CD8-positive, alpha-beta memory T cell (primary cell): ENCODE measurements around the gene CDYL. TPM values are rescaled to one million over a fixed set of nuclear protein-coding genes. Genes with fewer than 3 reads are reported as not detected.

Source experiments
- CTCF ChIA-PET: fragments of 350-600 bp; sonication (Branson Sonifier 250); formaldehyde crosslinking; loops from one replicate; lab custom pipeline; 2021; ENCODE audit warnings: antibody characterized with exemption; lab: Charles Lee
- POLR2A ChIA-PET: fragments of 350-600 bp; sonication (Branson Sonifier 250); formaldehyde crosslinking; loops from one replicate; lab custom pipeline; 2021; ENCODE audit warnings: antibody characterized with exemption; lab: Charles Lee
- DNase-seq, 5 donors: peaks; one replicate each; pipeline versions ENCODE4 v3.0.0 to v3.0.0-alpha.2; 2020 to 2022; ENCODE audit warnings: mixed read lengths in 1 of 5
- H3K27ac ChIP-seq: one replicate; pipeline ENCODE4 v1.7.0; 2013; ENCODE audit warnings: low read depth, mild to moderate bottlenecking, low read length, moderate library complexity
- H3K27me3 ChIP-seq: 2 replicates; pipeline ENCODE4 v1.7.0; 2013; ENCODE audit warnings: low read length, mild to moderate bottlenecking; ENCODE audit not compliant: insufficient read depth, poor library complexity, severe bottlenecking
- H3K36me3 ChIP-seq: 2 replicates; pipeline ENCODE4 v1.7.0; 2013; ENCODE audit warnings: mild to moderate bottlenecking, low read length, moderate library complexity; ENCODE audit not compliant: insufficient read depth
- H3K4me1 ChIP-seq: 2 replicates; pipeline ENCODE4 v1.7.0; 2013; ENCODE audit warnings: mild to moderate bottlenecking, low read length, moderate library complexity; ENCODE audit not compliant: insufficient read depth
- H3K4me3 ChIP-seq: 2 replicates; pipeline ENCODE4 v1.7.0; 2013; ENCODE audit warnings: mild to moderate bottlenecking, low read length
- H3K9me3 ChIP-seq: 2 replicates; pipeline ENCODE4 v1.7.0; 2013; ENCODE audit warnings: mild to moderate bottlenecking, low read length
- H3K27ac Mint-ChIP-seq, 8 donors: one replicate each; pipeline ENCODE4 v1.8.0; 2020 to 2021; ENCODE audit warnings: mixed read lengths in 8 of 8, mild to moderate bottlenecking in 6 of 8, inconsistent platforms in 3 of 8, moderate library complexity in 3 of 8
- H3K27me3 Mint-ChIP-seq, 2 donors: one replicate each; pipeline ENCODE4 v1.8.0; 2020 to 2021; ENCODE audit warnings: mixed read lengths in 2 of 2, mild to moderate bottlenecking in 1 of 2, moderate library complexity in 1 of 2
- H3K36me3 Mint-ChIP-seq, 3 donors: one replicate each; pipeline ENCODE4 v1.8.0; 2020 to 2021; ENCODE audit warnings: mixed read lengths in 3 of 3, inconsistent platforms in 1 of 3, mild to moderate bottlenecking in 1 of 3
- H3K4me1 Mint-ChIP-seq, 3 donors: one replicate each; pipeline ENCODE4 v1.8.0; 2020 to 2021; ENCODE audit warnings: mixed read lengths in 3 of 3, inconsistent platforms in 1 of 3, mild to moderate bottlenecking in 1 of 3
- H3K4me3 Mint-ChIP-seq, 7 donors: one replicate each; pipeline ENCODE4 v1.8.0; 2020 to 2021; ENCODE audit warnings: mixed read lengths in 7 of 7, mild to moderate bottlenecking in 6 of 7, moderate library complexity in 4 of 7, inconsistent platforms in 2 of 7
- H3K9me3 Mint-ChIP-seq, 5 donors: one replicate each; pipeline ENCODE4 v1.8.0; 2020 to 2022; ENCODE audit warnings: mixed read lengths in 5 of 5, mild to moderate bottlenecking in 3 of 5, moderate library complexity in 2 of 5, inconsistent platforms in 1 of 5
- polyA plus RNA-seq: library from polyadenylated mRNA; unstranded; fragments of 300-500 nt; fragmentation: Illumina TruSeq; gene quantifications from one replicate; pipeline ENCODE4 v1.2.3, GENCODE V29; 2021
- total RNA-seq, 2 experiments: library from RNA; stranded (reverse); gene quantifications; one replicate each; pipeline ENCODE4 v1.2.3, GENCODE V29; 2021

The CDYL gene
- total and polyA plus RNA-seq, 3 experiments from 2014 or later: 7.5 to 32.2 (median 31.7) TPM

DNA sequence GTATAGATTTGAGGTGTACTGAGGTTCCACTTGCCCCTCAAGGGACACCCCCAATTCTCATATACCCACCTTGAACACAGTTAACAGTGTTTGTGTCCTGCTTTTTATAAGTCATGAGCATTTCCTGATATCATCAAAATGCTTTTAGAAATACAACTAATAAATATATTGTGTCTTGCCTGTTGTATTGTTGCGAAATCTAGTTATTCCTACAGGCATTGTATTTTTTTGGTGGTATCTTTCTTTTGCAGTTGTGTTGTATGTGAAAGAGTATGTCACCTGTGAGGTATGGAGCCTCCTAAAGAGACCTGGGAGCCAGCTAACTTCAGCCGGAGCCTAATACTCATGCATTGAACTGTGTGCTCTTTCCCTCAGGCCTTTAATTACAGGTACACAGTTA is 40.7 kb downstream of the CDYL start:
- Mint-ChIP-seq H3K27ac (no peak overlapping the region), H3K4me3 (no peak overlapping the region), H3K9me3 (peaks cover 0 to 2% (median 0%) of the 10 kb centered on the region in 5 donors), H3K27me3 (no peaks in the 10 kb centered on the region), H3K4me1 (peaks cover 64 to 91% (median 87%) of the 10 kb centered on the region in 3 donors), H3K36me3 (peaks cover 3 to 5% (median 5%) of the 10 kb centered on the region in 3 donors)
- ChIA-PET CTCF (no interaction called here), POLR2A (no interaction called here)
- no peaks in the 10 kb centered on the region for H3K27me3 ChIP-seq
- H3K4me1 ChIP-seq: peaks cover 25% of the 10 kb centered on the region
- H3K27ac ChIP-seq: no peak overlapping the region
- DNase-seq: no peak
- no peak overlapping the region for H3K4me3 ChIP-seq
- no peaks in the 10 kb centered on the region for H3K36me3 ChIP-seq
- H3K9me3 ChIP-seq: no peaks in the 10 kb centered on the region

GRCh38 chr6:4817551-4817950 is 41.3 kb downstream of the CDYL start:
- no peaks in the 10 kb centered on the region for H3K9me3 ChIP-seq
- no peaks in the 10 kb centered on the region for H3K36me3 ChIP-seq
- no peak overlapping the region for H3K27ac Mint-ChIP-seq
- peaks cover 25% of the 10 kb centered on the region for H3K4me1 ChIP-seq
- CTCF ChIA-PET: no interaction called here
- no peak for DNase-seq
- POLR2A ChIA-PET: no interaction called here
- H3K9me3 Mint-ChIP-seq: peaks cover 0 to 2% (median 0%) of the 10 kb centered on the region in 5 donors
- H3K27me3 Mint-ChIP-seq: no peaks in the 10 kb centered on the region
- no peaks in the 10 kb centered on the region for H3K27me3 ChIP-seq
- peak overlapping the region in 1 of 7 donors; percentile 66 for H3K4me3 Mint-ChIP-seq
- peaks cover 58 to 86% (median 86%) of the 10 kb centered on the region in 3 donors for H3K4me1 Mint-ChIP-seq
- H3K27ac ChIP-seq: no peak overlapping the region
- peaks cover 3 to 5% (median 5%) of the 10 kb centered on the region in 3 donors for H3K36me3 Mint-ChIP-seq
- no peak overlapping the region for H3K4me3 ChIP-seq

DNA sequence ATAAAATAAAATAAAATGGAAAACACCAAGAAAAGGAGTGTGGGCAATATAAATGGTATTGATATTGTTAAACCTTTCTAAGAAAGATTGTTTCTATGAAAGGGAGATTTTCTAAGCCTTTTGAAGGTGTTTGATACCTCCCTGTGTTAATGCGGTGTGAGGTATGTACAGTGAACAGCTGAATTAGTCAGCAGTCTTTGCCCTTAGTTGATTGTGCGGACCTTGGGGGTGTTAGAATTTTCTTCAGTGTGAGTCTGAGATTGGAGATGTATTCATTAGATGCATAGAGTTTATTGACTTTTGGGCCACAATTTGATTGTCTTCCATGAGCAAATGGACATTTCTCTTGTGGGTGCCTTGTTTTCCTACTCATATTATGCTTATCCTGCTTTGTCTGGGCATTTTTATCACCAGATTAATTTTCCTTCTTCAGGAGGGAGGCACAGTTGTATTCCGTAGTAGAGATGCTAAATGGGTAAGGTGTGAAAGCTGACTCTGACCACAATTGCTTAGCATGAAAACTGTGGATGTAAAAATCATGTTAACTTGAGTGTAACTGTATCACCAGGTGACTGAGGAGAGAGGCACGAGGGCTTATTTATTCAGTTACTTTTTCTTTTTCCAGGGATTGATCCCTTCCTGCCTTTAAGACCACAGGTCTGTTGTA is 42.2 kb downstream of the CDYL start:
- H3K27ac Mint-ChIP-seq: peak overlapping the region in 2 of 8 donors; percentile 28 to 61
- no peaks in the 10 kb centered on the region for H3K27me3 Mint-ChIP-seq
- no peak overlapping the region for H3K4me3 ChIP-seq
- peaks cover 3 to 5% (median 5%) of the 10 kb centered on the region in 3 donors for H3K36me3 Mint-ChIP-seq
- H3K27me3 ChIP-seq: no peaks in the 10 kb centered on the region
- ChIA-PET CTCF (no interaction called here), POLR2A (no interaction called here)
- H3K4me3 Mint-ChIP-seq: peak overlapping the region in 4 of 7 donors; percentile 1 to 63 (median 30)
- no peaks in the 10 kb centered on the region for H3K36me3 ChIP-seq
- H3K9me3 ChIP-seq: no peaks in the 10 kb centered on the region
- H3K4me1 ChIP-seq: peaks cover 25% of the 10 kb centered on the region
- H3K27ac ChIP-seq: no peak overlapping the region
- DNase-seq: no peak
- peaks cover 0 to 2% (median 0%) of the 10 kb centered on the region in 5 donors for H3K9me3 Mint-ChIP-seq
- H3K4me1 Mint-ChIP-seq: peaks cover 53 to 86% (median 85%) of the 10 kb centered on the region in 3 donors

- Histone ChIP-seq H3K4me1 (peaks cover 22% of the 10 kb centered on the region), H3K4me3 (no peak overlapping the region), H3K27ac (no peak overlapping the region), H3K36me3 (no peaks in the 10 kb centered on the region), H3K9me3 (no peaks in the 10 kb centered on the region), H3K27me3 (no peaks in the 10 kb centered on the region)
- DNase-seq: no peak
- ChIA-PET CTCF (interaction anchor here (1.1 kb wide), 1 partner anchor 116 kb away, joined by 3 read pairs; no protein-coding TSS in a partner anchor), POLR2A (no interaction called here)
- Mint-ChIP-seq H3K27me3 (no peaks in the 10 kb centered on the region), H3K36me3 (peaks cover 5 to 7% (median 6%) of the 10 kb centered on the region in 3 donors), H3K4me3 (peak overlapping the region in 5 of 7 donors; percentile 0 to 70 (median 7)), H3K4me1 (peaks cover 50 to 86% (median 84%) of the 10 kb centered on the region in 3 donors), H3K9me3 (peaks cover 0 to 3% (median 2%) of the 10 kb centered on the region in 5 donors), H3K27ac (peak overlapping the region in 7 of 8 donors; percentile 6 to 52 (median 14))
These were observed 43.6 kb downstream of the CDYL start for GRCh38 chr6:4819706-4820283.

DNA sequence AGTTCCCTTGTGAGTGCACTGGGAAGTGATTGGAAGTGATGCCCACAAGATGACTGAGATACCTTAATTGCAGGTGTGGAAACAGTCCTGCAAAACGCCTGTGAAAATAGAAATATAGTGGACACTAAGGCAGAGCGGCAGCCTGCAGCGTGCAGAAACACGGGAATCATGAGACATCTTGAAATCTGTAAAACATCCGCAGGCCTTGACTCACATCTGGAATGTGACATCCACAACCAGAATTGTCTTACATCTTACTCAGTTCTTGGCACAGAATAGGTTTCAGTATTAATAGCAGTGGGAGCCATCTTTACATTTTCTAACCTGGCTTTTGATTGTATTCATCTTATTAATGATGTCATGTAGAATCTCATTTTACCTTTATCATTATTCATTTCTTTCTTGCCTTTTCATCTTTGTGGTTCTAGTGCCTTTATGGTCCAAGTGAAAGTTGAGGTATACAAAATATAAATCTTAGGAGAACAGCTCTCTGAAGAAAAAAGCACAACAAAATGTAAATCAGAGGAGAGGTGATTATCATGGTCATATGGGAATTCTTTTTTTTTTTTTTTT is 44.6 kb downstream of the CDYL start:
- Mint-ChIP-seq H3K4me1 (peaks cover 47 to 82% (median 79%) of the 10 kb centered on the region in 3 donors), H3K27me3 (no peaks in the 10 kb centered on the region), H3K36me3 (peaks cover 6 to 10% (median 7%) of the 10 kb centered on the region in 3 donors), H3K9me3 (peaks cover 0 to 9% (median 7%) of the 10 kb centered on the region in 5 donors), H3K4me3 (peak overlapping the region in 2 of 7 donors; percentile 3 to 11), H3K27ac (peak overlapping the region in 2 of 8 donors; percentile 11 to 25)
- no peak overlapping the region for H3K27ac ChIP-seq
- H3K9me3 ChIP-seq: no peaks in the 10 kb centered on the region
- CTCF ChIA-PET: interaction anchor here (1.1 kb wide), 1 partner anchor 115 kb away, joined by 3 read pairs; no protein-coding TSS in a partner anchor
- no peaks in the 10 kb centered on the region for H3K36me3 ChIP-seq
- no peaks in the 10 kb centered on the region for H3K27me3 ChIP-seq
- H3K4me3 ChIP-seq: no peak overlapping the region
- POLR2A ChIA-PET: no interaction called here
- no peak for DNase-seq
- H3K4me1 ChIP-seq: peaks cover 19% of the 10 kb centered on the region

DNA sequence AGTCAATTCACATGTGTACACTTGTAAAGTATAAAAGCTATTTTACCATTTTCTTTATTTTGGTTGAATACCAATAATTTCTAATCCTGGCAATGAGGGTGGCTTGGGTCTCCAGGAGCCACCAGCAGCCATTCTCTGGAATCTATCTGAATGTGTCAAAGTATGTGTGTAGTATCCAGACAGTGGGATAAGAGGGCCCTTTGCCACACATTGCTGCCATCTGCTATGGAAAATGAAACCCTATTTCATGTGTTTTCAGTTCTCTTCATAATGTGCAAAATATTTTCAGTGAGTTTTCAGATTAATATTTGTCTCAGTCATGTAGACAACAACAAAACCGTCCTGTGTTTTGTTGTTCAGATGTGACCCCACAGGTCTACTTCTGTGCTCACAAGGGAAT is 46.3 kb downstream of the CDYL start:
- Histone ChIP-seq H3K9me3 (peaks cover 6% of the 10 kb centered on the region), H3K27ac (no peak overlapping the region), H3K4me1 (peaks cover 15% of the 10 kb centered on the region), H3K27me3 (no peaks in the 10 kb centered on the region), H3K36me3 (no peaks in the 10 kb centered on the region), H3K4me3 (no peak overlapping the region)
- Mint-ChIP-seq H3K36me3 (peaks cover 6 to 25% (median 16%) of the 10 kb centered on the region in 3 donors), H3K9me3 (peaks cover 12 to 25% (median 24%) of the 10 kb centered on the region in 5 donors), H3K27ac (no peak overlapping the region), H3K4me3 (no peak overlapping the region), H3K4me1 (peaks cover 46 to 81% (median 78%) of the 10 kb centered on the region in 3 donors), H3K27me3 (no peaks in the 10 kb centered on the region)
- DNase-seq: no peak
- CTCF ChIA-PET: no interaction called here
- POLR2A ChIA-PET: no interaction called here

DNA sequence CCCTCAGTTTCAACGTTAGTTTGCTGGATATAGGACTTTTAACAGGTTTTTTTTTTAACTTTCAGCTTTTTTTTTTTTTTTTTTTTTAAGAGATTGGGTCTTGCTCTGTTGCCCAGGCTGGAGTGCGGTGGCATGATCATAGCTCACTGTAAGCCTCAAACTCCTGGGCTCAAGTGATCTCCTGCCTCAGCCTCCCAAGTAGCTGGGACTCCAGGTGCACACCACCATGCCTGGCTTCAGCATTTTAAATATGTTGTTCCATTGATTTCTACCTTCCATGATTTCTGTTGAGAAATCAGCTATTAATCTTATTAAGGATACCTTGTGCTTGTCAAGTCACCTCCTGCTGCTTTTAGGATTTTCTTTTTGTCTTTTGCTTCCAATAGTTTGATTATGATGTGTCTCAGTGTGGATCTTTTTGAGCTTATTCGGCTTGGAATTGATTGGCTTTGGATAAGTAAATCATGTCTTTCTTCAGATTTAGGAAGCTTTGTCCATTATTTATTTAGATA is 52.0 kb downstream of the CDYL start:
- H3K27ac Mint-ChIP-seq: no peak overlapping the region
- POLR2A ChIA-PET: no interaction called here
- Histone ChIP-seq H3K9me3 (peaks cover 25% of the 10 kb centered on the region), H3K36me3 (no peaks in the 10 kb centered on the region), H3K4me3 (no peak overlapping the region), H3K27me3 (no peaks in the 10 kb centered on the region), H3K4me1 (no peaks in the 10 kb centered on the region), H3K27ac (no peak overlapping the region)
- peaks cover 26 to 57% (median 50%) of the 10 kb centered on the region in 5 donors for H3K9me3 Mint-ChIP-seq
- H3K27me3 Mint-ChIP-seq: no peaks in the 10 kb centered on the region
- peaks cover 12 to 43% (median 24%) of the 10 kb centered on the region in 3 donors for H3K36me3 Mint-ChIP-seq
- CTCF ChIA-PET: no interaction called here
- H3K4me1 Mint-ChIP-seq: peaks cover 12 to 37% (median 29%) of the 10 kb centered on the region in 3 donors
- no peak overlapping the region for H3K4me3 Mint-ChIP-seq
- DNase-seq: no peak
